Measurements from ENCODE around the gene OR8G1. TPM values are rescaled to one million over a fixed set of nuclear protein-coding genes. Genes with fewer than 3 reads are reported as not detected.

The OR8G1 gene
- total RNA-seq, 1 experiment from 2014 or later = not detected

- H3K4me3 ChIP-seq (ENCODE audit: low read length) = no peak overlapping the region
- no peak for DNase-seq
- H3K27me3 ChIP-seq (ENCODE audit: low read length) = peaks cover under 1% of the 10 kb centered on the region
- no TSS peak for BruUV-seq (replicated peaks)
- no peaks in the 10 kb centered on the region for H3K79me2 ChIP-seq (ENCODE audit: low read length)
- H3K36me3 ChIP-seq (ENCODE audit: low read depth, low read length) = no peaks in the 10 kb centered on the region
- no peaks in the 10 kb centered on the region for H3K4me1 ChIP-seq (ENCODE audit: insufficient read depth, low read length)
- CTCF ChIA-PET = interaction anchor here (0.6 to 1.6 kb wide), 3 partner anchors 21 to 123 kb away, joined by 3 to 8 read pairs (median 3); partner anchors contain the start of gene VWA5A
- H3K4me2 ChIP-seq (ENCODE audit: low read length) = no peak overlapping the region
- no peaks in the 10 kb centered on the region for H3F3A ChIP-seq (ENCODE audit: low read length, unreplicated experiment)
- H3K27ac ChIP-seq (ENCODE audit: low read length) = no peak overlapping the region
- H2AFZ ChIP-seq (ENCODE audit: low read length) = no peak overlapping the region
- POLR2A ChIA-PET (ENCODE audit: unreplicated experiment) = interaction anchor here (0.6 kb wide), 1 partner anchor 43 kb away, joined by 4 read pairs; no protein-coding TSS in a partner anchor
- peak; percentile 37 for ATAC-seq
- H3K9me3 ChIP-seq (ENCODE audit: low read length) = no peaks in the 10 kb centered on the region
- no peaks in the 10 kb centered on the region for H3K9me2 ChIP-seq (replicated peaks; ENCODE audit: low read length)
- intact Hi-C loops (cut with micrococcal nuclease) = loop anchor here (1.0 to 2.0 kb wide), 2 partner anchors 86 to 123 kb away; no protein-coding TSS in a partner anchor
- TF ChIP-seq EZH2phosphoT487 (IDR thresholded peaks at IDR 0.05; ENCODE audit: borderline replicate concordance, low read length) (no peak), EZH2 (IDR thresholded peaks at IDR 0.05; ENCODE audit: low read length, unreplicated experiment) (no peak), CTCF (conservative IDR thresholded peaks at IDR 0.05; ENCODE audit: low read depth, low read length) (no peak)
- no peaks in the 10 kb centered on the region for H4K20me1 ChIP-seq (ENCODE audit: low read length)
- H3K9ac ChIP-seq (ENCODE audit: low read length) = no peak overlapping the region
These were observed 46.4 kb upstream of the OR8G1 start for GRCh38 chr11:124194293-124195188.

- intact Hi-C loops (cut with micrococcal nuclease) = loop anchor here (1.0 to 2.0 kb wide), 2 partner anchors 86 to 124 kb away; no protein-coding TSS in a partner anchor
- Histone ChIP-seq H3K36me3 (ENCODE audit: low read depth, low read length) (no peaks in the 10 kb centered on the region), H3K4me1 (ENCODE audit: insufficient read depth, low read length) (no peaks in the 10 kb centered on the region), H3K4me3 (ENCODE audit: low read length) (no peak overlapping the region), H4K20me1 (ENCODE audit: low read length) (no peaks in the 10 kb centered on the region), H3K9me3 (ENCODE audit: low read length) (no peaks in the 10 kb centered on the region), H3K79me2 (ENCODE audit: low read length) (no peaks in the 10 kb centered on the region), H3F3A (ENCODE audit: low read length, unreplicated experiment) (no peaks in the 10 kb centered on the region), H3K9me2 (replicated peaks; ENCODE audit: low read length) (no peaks in the 10 kb centered on the region), H3K9ac (ENCODE audit: low read length) (no peak overlapping the region), H2AFZ (ENCODE audit: low read length) (no peak overlapping the region), H3K4me2 (ENCODE audit: low read length) (no peak overlapping the region), H3K27me3 (ENCODE audit: low read length) (peaks cover 2% of the 10 kb centered on the region; the same call in 1 of the 2 replicates), H3K27ac (ENCODE audit: low read length) (no peak overlapping the region)
- peak; percentile 95 for ATAC-seq
- peak; percentile 79 for DNase-seq
- no TSS peak for BruUV-seq (replicated peaks)
- ChIA-PET POLR2A (ENCODE audit: unreplicated experiment) (no interaction called here), CTCF (interaction anchor here (0.9 to 1.6 kb wide), 2 partner anchors 21 to 124 kb away, joined by 3 to 8 read pairs; no protein-coding TSS in a partner anchor)
- peak; percentile 95 for TF ChIP-seq CTCF (conservative IDR thresholded peaks at IDR 0.05; ENCODE audit: low read depth, low read length)
- no peak for TF ChIP-seq EZH2 (IDR thresholded peaks at IDR 0.05; ENCODE audit: low read length, unreplicated experiment)
These were observed 45.6 kb upstream of the OR8G1 start for GRCh38 chr11:124195189-124195734.
